Left kidney (tissue), 2 donors: Measurements from ENCODE around the gene BIK. TPM values are rescaled to one million over a fixed set of nuclear protein-coding genes. Genes with fewer than 3 reads are reported as not detected.
"Not testable (repeated sequence)": the region's sequence is repeated elsewhere in the genome, so short reads cannot be mapped to it uniquely, and the experiment has no call there.

Experiments
- DNase-seq: peaks from one replicate; pipeline ENCODE4 v3.0.0-alpha.2; 2013
- polyA plus RNA-seq: library from polyadenylated mRNA; unstranded; fragments of 120-200 nt; gene quantifications from one replicate; pipeline ENCODE4 v1.2.1, GENCODE V29; 2013; ENCODE audit not compliant: insufficient read length

The BIK gene
- polyA plus RNA-seq, 1 donor = 0.78 TPM

GRCh38 chr22:43135565-43135964 is 25.0 kb downstream of the BIK start:
- no peak for DNase-seq

DNA sequence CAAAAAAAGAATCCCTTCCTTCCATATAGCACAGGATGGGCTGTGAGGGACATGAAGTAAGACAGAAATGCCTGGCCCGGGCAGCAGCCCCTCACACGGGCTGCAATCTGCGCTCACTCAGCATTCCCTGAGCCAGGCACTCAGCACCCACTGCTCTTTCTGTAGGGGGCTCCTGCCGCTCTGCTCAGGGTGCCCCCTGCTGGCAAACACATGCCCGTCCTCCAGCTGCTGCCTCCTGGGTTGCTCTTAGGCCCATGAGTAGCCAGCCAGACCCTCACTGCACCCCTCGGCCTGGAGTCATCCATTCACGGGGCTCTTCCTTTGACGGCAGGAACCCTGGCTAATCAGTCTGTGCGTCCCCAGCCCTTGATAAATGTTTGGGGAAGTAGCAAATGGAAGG is 25.7 kb downstream of the BIK start:
- DNase-seq = no peak

GRCh38 chr22:43136801-43137200 is 26.3 kb downstream of the BIK start:
- no peak for DNase-seq

- DNase-seq = peak; percentile 79
Measured at GRCh38 chr22:43142880-43143562, 32.5 kb downstream of the BIK start, which contains the start of gene MCAT. TSS of gene MCAT (minus strand) at chr22:43143398. CDS start at chr22:43143348, 50 bp downstream.

DNA sequence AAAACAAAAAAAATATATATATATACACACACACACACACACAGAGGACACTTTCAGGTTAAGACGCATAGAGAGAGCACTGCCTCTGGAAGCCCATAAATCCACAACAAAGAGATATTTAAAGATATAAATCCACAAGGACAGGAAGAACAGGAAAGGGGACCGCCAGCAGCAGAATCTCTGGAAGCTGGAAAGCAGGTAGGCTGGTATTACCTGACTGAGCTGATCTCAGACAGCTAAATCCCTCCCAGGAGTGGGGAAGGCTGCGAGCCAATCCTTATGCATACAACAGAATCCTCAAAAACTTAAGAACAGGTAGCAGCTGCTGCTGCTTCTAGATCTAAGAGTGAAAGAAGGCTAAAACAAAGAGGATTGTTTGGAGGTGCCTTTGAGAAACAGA is 34.4 kb downstream of the BIK start:
- DNase-seq = no peak

GRCh38 chr22:43145371-43145770 is 34.8 kb downstream of the BIK start:
- DNase-seq = not testable (repeated sequence)

DNA sequence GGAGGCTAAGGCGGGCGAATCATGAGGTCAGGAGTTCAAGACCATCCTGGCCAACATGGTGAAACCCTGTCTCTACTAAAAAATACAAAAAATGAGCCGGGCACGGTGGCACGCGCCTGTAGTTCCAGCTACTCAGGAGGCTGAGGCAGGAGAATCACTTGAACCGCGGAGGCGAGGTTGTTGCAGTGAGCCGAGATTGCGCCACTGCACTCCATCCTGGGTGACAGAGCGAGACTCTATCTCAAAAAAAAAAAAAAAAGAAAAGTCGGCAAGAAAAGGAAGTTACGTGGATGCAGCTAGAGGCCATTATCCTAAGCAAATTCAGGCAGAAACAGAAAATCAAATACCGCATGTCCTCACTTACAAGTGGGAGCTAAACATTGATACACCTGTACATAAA is 35.8 kb downstream of the BIK start:
- not testable (repeated sequence) for DNase-seq

- no peak for DNase-seq
Measured at GRCh38 chr22:43147821-43148220, 37.3 kb downstream of the BIK start.

DNA sequence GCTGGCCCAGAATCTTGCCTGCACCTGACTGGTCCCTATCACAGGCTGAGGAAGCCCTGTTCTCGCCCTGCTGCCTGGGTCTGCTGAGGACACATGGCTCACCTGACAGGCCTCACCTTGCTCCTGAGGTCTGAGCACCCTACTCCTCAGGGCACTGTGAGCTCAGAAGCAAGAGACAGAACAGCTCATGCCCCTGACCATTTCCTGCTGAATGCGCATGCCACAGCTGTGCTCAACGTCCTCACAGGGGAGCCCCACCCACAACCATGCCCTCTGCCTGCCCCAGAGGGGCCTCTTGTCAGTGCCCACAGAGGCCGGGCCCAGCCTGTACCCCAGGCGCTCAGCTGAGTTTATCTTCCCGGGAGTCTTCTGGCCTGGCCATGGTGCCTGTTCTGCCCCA is 38.0 kb downstream of the BIK start:
- DNase-seq = no peak

- DNase-seq = no peak
Measured at GRCh38 chr22:43150731-43151206, 40.2 kb downstream of the BIK start.

DNA sequence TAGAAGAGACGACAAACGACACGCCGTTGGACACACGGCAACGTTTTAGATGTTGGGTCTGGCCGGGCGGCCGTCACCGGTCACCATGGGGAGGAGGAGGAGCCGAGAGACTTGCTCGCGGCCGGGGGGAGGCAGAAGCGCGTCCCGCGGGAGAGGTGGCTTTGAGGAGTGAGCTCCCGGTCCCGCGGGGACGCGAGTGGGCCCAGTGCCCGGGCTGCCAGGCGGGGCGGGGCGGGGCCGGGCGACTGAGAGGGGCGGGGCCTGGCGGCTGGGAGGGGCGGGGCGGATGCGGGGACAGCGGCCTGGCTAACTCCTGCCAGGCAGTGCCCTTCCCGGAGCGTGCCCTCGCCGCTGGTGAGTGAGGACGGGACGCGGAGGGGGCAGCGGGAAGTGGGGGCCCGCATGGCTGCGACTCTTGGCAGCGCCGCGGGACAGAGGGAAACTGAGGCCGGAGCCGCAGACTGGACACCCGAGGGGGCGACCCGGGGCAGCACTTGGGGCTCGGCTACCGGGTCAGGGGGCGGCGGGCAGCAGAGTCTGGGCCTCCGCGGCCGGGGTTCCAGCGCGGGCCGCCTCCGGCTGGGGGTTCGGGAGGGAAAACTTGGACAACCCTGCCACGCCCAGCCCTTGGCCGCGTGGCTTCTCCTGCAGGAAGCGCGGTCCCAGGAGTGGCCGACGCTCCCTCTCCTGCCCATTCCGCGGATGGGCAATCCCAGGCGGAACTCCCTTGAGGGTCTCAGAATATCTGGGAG is 40.9 kb downstream of the BIK start, which contains the start of gene TSPO:
Gene TSPO (plus strand): TSS at position 309 of the 752 bp plus-strand sequence. CDS start 7,680 bp downstream, outside the sequence.
- no peak for DNase-seq

DNA sequence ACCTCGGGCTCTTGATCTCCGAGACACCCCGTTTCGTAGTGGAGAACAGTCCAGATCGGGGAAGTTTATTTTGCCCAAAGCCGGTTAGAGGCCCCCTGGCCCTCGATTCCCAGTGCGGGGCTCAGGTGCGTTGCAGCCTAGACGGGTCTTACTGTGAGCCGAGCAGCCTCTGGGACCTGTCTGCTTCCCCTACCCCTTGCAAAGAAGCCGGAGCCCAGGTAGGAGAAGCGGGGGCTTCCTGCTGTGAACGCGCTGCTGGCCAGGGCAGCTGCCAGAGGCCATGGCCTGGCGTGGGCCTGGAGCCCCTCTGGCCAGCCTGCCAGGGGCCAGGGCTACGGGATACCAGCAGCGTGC is 41.4 kb downstream of the BIK start:
- DNase-seq = no peak

DNA sequence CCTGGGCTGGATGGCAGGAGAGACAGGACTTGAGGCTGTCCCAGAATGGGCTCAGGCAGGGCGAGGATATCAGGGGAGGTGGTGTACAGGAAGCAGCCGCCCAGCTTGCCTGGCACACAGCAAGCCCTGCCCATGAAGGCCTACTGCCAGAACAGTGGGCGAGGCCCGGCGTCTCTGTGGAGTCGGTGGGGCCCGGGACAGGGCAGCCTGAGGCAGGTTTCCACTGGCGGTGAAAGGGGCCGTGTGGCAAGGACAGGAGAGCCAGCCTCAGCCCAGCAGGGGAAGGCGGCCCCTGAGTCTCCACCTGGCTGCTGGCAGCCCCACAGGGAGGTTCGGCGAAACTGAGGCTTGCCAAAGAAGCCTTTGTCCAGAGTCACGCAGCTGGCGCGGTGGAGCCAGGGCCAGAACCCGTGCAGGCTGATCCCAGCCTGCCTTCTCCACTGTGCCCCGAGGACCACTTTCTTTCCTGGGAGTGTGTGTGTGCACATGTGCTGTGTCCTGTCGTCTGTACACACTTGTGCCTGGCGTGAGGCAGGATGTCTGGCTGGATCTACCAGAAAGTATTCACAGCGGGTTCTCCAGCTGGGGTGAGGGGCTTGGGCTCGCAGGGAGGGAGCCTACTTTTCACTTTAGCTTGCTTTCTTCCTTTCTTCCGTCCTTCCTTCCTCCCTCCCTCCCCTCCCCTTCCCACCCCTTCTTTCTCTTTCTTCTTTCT is 42.0 kb downstream of the BIK start:
- no peak for DNase-seq

DNA sequence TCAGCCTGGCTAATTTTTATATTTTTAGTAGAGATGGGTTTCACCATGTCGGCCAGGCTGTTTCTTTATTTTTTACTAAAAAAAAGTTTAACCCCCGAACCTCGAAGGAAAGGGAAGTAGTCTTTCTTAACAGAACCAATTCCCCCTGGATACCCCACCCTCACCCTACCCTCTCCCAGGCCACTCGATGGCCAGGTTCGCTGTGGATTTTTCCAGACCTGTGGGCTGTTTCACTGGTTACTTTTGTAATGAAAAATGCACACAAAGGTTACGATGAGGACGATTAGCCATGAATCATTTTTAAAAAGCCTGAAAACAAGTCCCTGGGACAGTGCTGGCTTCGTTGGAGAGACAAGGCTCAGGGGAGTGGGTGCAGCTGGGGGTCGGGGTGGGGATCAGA is 43.3 kb downstream of the BIK start:
- no peak for DNase-seq

- DNase-seq = no peak
Measured at GRCh38 chr22:43154887-43155536, 44.5 kb downstream of the BIK start.

DNA sequence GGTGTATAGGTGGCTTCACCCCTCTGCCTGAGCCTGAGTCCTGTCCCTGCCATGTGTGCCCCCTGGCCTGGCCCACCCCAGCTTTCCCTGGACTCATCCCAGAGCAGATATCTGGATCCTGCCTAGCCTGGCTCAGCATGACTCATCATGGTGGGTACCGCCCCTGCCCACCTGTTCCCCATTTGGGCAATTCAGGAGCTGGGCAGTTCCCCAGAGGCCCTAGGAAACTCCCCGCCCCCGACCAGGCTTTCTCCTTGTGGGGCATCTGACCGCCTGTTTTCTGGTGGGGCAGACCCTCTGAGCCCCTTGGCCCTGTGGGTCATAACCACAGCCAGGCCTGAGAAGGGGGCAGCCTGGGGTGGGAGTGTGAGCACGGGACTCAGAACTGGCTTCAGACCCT is 45.2 kb downstream of the BIK start:
- DNase-seq = no peak

- no peak for DNase-seq
Measured at GRCh38 chr22:43156413-43156812, 45.9 kb downstream of the BIK start.

- no peak for DNase-seq
Measured at GRCh38 chr22:43157874-43158546, 47.5 kb downstream of the BIK start.

- DNase-seq = no peak
Measured at GRCh38 chr22:43158778-43159483, 48.4 kb downstream of the BIK start.

- DNase-seq = no peak
Measured at GRCh38 chr22:43159484-43160178, 49.1 kb downstream of the BIK start.
